ENCODE data around the gene SHB.

Gene SHB

GRCh38 chr9:38068701-38069628 is at the start of gene SHB:
SHB (minus strand) TSS chr9:38069227; CDS start chr9:38068645, 582 bp downstream.
- peak; percentile 84 for DNase-seq

DNA sequence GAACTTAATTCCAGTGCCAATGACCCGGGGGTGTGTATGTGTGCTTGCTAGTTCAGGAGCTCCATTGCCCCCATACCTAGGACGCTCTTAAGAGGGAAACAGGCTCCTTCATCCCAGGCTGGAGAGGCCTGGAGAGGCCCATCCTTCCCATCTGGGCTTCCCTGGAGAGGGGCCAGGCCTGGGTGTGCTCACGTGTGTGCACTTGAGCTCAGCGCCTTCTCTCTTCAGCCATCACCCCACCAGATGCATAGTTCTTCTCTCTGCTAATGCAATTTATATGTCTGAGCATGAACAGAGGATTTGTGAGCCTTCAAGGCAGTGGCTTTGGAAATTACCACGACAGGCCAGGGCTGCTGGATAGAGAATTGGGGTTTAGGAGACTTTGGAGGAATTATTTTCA is 48.6 kb upstream of the SHB start:
- no peak for DNase-seq

DNA sequence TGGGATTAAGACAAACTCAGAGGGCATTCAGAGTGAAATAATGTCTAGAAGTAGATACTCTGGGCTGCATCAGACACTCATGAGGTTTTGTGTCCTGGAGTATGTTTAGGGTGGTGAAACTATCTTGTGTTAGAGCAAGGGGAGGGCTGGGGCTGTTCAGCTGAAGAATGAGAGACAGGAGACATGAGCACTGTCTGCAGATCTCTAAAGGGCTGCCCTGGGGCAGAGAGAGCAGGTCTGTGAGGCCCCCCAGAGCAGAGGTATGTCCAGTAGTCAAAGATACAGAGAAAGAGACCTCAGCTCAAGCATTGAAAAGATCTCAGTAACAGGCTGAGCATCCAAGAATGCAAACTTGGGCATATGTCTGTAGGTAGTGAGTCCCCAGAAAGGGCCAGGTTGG is 45.9 kb upstream of the SHB start:
- DNase-seq, result no peak

DNA sequence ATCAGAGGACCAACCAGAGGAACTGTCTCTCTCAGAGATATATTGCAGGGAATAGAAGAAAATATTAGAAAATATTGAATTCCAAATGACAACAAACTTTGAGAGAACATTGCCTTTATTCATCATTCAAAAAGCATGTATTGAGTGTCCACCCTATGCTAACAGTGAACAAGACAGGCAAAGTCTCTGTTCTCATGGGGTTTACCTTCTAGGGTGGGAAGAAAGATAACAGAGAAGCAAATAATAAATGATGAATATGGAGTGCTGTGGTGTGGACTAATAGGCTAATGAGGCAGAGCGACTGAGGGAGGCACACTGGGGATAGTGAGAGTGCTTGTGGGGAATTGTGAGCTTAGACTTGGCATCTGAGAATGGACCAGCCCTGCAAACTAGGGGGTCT is 43.4 kb upstream of the SHB start:
- DNase-seq, result no peak

GRCh38 chr9:38112049-38112448 is 43.0 kb upstream of the SHB start:
- DNase-seq, result no peak

DNA sequence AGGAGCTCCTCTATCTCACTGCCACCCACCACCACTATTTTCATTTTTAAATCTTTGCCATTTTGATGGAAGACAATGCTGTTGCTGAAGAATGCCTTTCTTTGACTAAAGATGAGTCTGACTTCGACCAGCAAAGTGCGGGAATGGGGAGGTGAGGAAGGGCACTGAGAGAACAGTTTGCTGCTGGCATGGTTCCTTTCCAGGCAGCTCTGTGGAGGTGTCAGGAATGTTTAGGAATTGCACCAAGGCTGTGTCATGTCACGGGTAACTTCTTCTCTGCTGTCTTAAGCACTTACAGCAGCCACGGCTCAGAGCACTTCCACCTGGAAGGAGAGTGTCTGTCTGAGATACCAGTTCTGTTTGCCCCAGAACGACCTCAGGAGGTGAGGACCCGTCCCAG is 41.4 kb upstream of the SHB start:
- DNase-seq, result no peak

GRCh38 chr9:38109601-38110000 is 40.6 kb upstream of the SHB start:
- DNase-seq, result no peak

DNA sequence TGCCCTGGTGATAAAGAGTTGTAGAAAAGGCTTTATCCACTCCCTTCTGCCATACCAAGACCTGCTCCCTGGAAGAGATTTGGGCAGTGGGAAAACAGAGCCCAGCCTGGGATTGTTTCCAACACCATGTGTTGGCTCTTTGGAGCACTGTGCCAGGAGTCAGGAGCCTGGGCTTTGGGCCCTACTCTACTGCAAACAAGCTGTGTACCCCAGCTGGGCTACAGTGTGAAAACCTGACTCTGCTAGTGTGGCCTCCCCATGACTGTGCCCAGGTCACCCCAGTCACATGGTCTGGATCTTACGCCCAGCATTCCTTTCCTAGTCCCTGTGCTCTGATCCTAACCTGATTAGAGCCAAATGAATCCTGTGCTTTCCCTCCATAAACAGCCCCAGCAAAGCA is 39.3 kb upstream of the SHB start:
- DNase-seq, result no peak

DNA sequence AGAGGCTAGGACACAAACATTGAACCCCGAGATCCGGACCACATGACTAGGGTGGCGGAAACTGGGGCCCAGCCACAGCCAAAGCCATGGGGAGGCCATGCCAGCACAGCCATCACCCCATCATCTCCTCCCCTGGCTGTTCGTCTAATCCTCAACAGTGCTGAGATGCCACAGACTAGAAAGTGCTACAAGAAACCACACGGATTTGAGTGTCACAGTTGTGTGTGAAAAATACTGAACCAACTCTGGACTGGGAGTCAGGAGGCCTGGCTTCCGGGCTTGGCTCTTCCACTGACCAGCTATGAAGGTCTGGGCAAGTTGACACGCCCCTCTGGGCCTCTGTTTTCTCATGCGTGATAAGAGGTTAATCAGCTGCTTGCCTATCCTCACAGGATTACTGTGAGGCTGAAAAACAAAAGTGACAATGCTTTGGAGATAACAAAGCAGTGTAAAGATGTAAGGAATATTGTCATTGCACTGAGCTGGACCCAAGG is 38.8 kb upstream of the SHB start:
- no peak for DNase-seq

- no peak for DNase-seq
Observed at GRCh38 chr9:38107405-38107804, 38.4 kb upstream of the SHB start.

DNA sequence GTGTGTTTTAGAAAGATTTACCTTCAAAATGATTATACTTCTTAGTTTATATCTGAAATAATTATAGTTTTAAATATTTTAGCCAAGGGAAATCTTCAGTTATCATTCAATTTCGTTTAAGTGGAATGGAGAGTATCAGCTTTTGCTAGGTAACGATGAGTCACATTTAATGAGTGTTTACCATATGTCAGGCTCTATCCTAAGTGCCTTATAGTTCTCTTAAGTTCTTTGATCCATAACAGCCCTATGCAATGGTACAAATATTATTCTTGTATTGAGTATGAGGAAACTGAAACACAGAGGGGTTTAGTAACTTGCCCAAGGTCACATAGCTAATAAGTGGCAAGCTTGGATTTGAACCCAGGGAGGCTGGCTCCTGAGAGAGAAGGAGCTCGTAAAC is 37.5 kb upstream of the SHB start:
- no peak for DNase-seq

DNA sequence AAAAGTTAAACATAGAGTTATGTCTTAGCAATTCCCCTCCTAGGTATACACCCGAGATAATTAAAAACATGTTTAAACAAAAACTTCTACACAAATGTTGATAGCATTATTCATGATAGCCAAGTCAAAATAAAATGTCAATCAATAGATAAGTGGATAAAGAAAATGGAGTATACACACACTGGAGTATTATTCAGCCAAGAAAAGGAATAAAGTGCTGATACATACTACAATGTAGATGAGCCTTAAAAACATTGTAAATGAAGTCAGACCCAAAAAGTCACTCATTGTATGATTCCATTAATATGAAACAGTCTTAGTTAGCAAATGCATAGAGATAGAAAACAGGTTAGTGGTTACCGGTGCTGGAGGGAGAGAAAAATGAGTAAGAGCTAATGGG is 34.3 kb upstream of the SHB start:
- DNase-seq, result no peak

- no peak for DNase-seq
Observed at GRCh38 chr9:38101423-38101822, 32.4 kb upstream of the SHB start.

DNA sequence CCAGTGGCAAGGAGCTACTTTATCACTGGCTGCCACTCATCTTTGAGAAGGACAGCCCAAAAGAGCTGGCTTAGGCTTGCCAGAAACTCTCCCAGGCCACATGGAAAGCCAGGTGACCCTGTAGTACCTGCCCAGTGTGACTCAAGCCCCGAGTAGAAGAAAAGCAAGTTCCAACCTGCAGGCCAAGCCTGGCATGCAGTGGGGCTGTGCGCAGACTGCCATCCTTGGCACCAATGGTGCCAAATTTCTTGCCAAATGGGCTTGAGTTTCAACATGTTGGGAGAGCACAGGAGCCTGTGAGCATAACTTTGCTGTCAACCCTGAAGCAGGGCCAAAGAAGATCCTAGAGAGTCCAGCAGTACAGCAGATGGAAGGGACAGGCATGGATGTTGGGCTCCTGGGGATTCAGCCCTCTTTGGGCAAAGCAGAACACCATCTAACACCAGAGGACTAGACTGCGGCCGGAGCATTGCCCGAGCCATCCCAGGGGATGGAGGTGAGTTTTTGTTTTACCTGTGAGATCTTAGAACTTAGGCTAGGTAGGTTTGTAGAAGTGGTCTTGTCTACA is 27.3 kb upstream of the SHB start:
- no peak for DNase-seq

DNA sequence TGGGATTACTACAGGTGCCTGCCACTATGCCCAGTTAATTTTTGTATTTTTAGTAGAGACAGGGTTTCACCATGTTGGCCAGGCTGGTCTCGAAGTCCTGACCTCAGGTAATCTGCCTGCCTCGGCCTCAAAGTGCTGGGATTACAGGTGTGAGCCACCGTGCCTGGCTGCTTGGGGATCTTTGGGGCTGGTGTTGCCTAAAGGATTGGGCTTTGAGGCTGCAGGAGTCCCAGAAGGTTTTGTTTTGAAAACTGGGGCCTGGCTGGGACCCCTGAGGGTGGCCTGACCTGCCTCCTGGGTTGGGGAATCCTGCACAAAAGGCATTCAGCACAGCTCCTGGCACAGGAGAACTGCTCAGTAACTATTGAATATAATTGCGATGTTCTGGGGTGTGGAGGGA is 25.1 kb upstream of the SHB start:
- no peak for DNase-seq

GRCh38 chr9:38092656-38093055 is 23.6 kb upstream of the SHB start:
- no peak for DNase-seq

GRCh38 chr9:38092200-38092524 is 23.1 kb upstream of the SHB start:
- DNase-seq, result no peak

GRCh38 chr9:38091310-38092199 is 22.5 kb upstream of the SHB start:
- DNase-seq, result no peak

DNA sequence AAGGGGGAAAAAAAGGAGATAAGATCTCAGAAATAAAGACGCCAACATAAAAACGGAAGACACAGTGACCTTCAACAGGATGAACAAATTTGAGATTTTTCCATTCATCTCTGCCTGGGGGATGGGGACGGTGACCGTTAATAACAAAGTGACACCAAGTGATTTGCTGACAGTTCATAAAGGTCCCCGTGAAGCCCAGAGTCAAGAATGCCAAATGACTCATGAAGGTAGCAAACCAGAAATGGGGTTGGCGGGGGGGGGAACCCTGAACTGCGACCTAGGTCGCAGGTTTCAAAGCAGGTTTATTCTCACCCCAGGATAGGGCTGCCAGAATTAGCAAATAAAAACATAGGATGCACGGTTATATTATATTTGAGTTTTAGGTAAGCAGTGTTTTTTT is 21.1 kb upstream of the SHB start:
- peak; percentile 24 for DNase-seq

- no peak for DNase-seq
Observed at GRCh38 chr9:38089387-38090165, 20.5 kb upstream of the SHB start.

DNA sequence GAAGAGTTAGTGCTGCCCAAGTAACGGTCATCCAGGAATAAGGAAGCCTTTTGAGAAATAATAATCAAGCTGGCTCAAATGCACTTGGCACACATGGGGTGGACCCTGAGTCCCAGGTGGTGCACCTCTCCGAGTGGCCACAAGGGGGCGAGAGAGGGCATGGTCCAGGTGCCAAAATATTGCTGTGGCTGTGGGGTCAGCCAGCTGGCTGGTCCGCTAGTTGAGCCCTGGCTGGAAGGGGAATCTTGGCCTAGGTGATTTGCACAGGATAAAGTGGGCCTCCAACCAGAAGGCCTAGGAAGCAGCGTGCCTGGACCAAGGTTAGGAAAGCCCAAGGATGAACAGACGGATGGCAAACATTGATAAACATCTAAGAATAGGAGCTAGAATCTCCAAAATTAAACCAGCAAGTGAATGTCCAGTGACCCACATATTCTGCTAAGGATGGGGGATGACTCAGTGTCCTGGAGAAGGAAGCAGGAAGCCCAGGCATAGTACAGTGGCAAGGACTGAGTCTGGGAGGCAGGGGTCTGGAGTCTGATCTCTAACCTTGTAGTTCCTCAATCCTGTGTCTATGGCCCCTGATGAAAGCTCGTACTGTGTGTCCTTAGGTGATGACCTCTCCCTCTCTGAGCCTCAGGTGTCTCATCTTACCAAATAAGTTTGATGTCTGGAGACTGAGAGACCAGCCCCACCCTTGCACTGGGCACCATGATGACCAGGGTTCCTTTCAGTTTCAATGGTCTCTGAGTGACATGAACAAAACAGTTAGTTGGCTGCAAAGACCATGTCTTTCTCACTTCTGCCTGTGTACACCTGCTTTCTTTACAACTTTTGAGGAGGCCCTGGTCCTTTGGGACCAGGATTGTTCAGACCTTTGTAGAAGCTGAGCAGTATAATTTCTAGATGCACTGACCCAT is 19.2 kb upstream of the SHB start:
- DNase-seq, result peak; percentile 64

GRCh38 chr9:38086496-38086895 is 17.5 kb upstream of the SHB start:
- DNase-seq, result no peak

Data from RPMI8226 (cell line).